Myocyte (in vitro differentiated cells): Measurements from ENCODE around the gene VPREB1. TPM values are rescaled to one million over a fixed set of nuclear protein-coding genes. Genes with fewer than 3 reads are reported as not detected.
"Not testable (repeated sequence)": the region's sequence is repeated elsewhere in the genome, so short reads cannot be mapped to it uniquely, and the experiment has no call there.

ENCODE experiments used
- DNase-seq: peaks from one replicate; pipeline ENCODE4 v3.0.0-alpha.2; 2012; ENCODE audit warnings: low read depth
- total RNA-seq: library from RNA; depleted of rRNA; stranded (reverse); fragments of >200 nt; gene quantifications from 2 replicates; pipeline ENCODE4 v1.2.3, GENCODE V29; 2014

Gene VPREB1
- total RNA-seq, 1 donor from 2014 or later = not detected

DNA sequence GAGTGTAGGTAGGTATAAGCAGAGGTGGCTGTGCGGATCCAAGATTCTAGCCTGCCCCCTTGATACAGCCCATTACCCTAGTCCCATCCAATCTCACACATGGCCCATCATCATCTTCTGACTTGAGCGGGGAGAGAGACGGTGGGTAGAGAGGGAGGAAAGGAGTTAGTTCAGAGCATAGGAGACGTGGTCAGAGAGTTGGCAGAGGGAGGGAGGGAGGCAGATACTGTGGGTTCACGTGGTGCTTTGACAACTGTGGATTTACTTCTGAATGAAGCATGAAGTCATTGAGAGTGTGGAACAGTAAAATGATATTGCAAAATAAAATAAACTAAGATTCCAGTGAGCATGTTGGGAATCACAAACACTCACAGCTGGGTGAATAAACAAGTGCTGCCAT, 31.4 kb upstream of the VPREB1 start:
- peak; percentile 52 for DNase-seq

DNA sequence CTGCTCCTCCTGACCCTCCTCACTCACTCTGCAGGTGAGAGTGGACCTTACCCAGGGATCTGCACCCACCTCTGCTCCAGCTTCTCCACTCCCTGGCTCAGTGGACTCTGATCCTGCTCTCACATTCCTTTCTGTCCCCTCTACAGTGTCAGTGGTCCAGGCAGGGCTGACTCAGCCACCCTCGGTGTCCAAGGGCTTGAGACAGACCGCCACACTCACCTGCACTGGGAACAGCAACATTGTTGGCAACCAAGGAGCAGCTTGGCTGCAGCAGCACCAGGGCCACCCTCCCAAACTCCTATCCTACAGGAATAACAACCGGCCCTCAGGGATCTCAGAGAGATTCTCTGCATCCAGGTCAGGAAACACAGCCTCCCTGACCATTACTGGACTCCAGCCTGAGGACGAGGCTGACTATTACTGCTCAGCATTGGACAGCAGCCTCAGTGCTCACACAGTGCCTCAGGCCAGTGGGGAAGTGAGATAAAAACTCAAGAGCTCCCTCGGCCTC, 29.7 kb upstream of the VPREB1 start:
- no peak for DNase-seq

GRCh38 chr22:22215659-22216449, 28.7 kb upstream of the VPREB1 start:
- DNase-seq = no peak

GRCh38 chr22:22216450-22216959, 28.1 kb upstream of the VPREB1 start:
- peak; percentile 39 for DNase-seq

DNA sequence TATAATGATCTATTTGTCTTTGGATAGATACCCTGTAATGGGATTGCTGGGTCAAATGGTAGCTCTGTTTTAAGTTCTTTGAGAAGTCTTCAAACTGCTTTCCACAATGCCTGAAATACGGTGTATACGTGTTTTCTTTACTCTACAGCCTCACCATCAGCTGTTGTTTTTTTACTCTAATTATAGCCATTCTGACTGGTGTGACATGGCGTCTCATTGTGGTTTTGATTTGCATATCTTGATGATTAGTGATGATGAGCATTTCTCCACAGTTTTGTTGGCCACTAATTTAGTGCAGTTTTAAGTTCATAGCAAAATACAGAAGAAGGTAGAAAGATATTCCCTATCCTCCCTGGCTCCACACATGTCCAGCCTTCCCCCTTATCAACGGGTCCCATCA, 26.3 kb upstream of the VPREB1 start:
- DNase-seq = peak; percentile 62

- DNase-seq = no peak
Measured at GRCh38 chr22:22219140-22219996, 25.2 kb upstream of the VPREB1 start.

DNA sequence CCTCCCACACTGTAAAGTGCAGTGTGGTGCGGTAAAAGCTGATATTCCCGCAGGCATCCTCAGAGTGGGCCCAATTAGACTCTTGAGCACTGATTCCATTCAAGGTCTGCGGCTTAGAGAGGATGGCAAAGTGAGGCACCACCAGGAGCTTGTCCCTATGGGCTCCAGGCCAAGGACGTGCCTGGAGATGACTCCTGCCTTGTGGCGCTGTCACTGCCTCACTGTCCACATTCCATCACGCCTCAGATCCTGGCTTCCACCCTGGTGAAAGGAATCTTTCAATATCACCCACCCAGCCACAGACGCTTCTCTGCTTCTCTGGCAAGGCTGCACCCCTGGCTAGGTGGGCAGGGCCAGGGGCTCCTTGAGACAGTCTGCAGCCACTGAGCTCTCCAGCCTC, 23.5 kb upstream of the VPREB1 start:
- DNase-seq = not testable (repeated sequence)

- no peak for DNase-seq
Measured at GRCh38 chr22:22226448-22227187, 18.0 kb upstream of the VPREB1 start.

- DNase-seq = no peak
Measured at GRCh38 chr22:22228421-22228820, 16.2 kb upstream of the VPREB1 start.

DNA sequence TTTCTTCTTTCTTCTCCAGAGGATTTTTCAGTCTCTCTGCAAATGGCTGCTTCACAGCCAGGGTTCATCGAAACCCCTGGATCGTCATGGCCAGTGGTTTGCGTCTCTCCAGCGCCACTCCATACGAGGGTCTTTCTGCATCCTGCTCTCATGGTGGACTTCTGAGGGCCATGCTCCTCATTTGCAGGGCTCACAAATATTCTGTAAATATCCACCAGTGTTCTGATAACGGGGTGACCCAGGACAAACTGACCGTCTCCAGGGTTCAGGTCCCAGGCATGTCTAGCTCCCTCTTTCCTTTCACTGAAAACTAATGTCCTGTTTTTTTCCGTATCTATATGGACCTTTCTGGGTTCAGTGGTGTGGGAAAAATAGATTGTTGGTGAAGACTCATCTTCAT, 15.7 kb upstream of the VPREB1 start:
- no peak for DNase-seq

- no peak for DNase-seq
Measured at GRCh38 chr22:22229683-22230420, 14.7 kb upstream of the VPREB1 start.

- no peak for DNase-seq
Measured at GRCh38 chr22:22230438-22230837, 14.1 kb upstream of the VPREB1 start.

GRCh38 chr22:22233081-22233480, 11.5 kb upstream of the VPREB1 start:
- DNase-seq = no peak

DNA sequence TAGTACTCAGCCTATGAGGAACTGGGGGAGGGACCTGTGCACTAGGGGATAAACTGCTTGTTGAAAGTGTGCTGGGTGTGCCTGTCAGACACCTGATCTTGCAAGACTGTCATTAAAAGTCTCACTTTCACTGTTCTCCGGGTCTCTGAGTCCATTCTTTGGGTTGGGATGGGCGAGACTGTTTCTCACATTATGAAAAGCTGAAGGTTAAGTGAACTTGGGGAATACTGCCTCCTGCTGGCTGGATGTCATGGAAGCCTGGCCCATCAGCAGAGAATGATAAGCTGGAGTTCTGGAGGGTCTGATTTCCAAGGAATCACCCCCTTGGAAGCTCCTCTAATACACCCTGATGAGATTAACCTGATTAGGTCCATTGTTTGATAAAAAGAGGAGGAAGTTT, 9.0 kb upstream of the VPREB1 start:
- peak; percentile 52 for DNase-seq

DNA sequence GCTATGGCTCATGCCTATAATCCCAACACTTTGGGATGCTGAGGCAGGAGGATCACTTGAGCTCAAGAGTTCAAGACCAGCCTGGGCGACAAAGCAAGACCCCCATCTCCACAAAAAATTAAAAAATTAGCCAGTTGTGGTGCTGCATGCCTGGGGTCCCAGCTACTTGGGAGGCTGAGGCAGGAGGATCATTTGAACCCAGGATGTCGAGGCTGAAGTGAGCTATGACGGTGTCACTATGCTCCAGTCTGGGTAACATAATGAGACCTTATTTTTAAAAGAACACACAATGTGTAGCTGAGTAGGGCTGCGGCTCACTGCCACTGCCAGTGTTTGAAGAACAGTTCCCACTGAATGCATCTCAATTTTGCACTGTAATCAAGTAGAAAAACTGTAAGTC, 7.1 kb upstream of the VPREB1 start:
- no peak for DNase-seq

GRCh38 chr22:22239311-22239939, 5.2 kb upstream of the VPREB1 start:
- DNase-seq = no peak

GRCh38 chr22:22241554-22241898, 3.1 kb upstream of the VPREB1 start:
- DNase-seq = no peak

GRCh38 chr22:22242488-22242887, 2.1 kb upstream of the VPREB1 start:
- DNase-seq = no peak

DNA sequence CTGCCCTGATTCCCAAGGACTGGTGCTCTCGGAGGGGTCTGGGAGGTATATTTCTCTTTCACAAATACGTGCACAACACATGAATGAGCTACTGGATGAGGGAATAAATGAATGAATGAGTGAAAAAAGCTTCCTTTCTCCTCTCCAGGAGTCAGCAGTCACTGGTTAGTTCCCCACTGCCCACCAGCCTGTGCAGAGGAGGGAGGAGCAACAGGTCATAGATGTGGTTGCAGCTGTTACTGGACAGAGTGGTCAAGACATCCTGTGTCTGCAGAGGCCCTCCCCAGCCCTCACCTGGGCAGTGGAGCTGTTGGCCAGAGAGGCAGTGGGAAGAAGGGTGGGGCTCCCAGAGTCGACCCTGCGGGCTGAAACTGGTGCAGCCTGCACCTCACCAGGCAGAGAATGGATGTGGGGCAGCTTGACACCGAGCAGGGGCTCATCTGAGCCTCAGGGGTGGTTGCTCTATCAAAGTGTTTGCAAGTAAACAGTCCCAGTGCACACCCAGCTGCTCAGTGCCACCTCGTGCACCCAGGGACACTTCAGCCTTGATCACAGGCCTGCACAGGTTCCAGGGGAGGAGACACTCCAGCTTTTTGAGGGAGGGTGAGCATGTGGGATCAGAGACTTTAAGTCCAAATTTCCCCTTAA, 1.4 kb upstream of the VPREB1 start:
- DNase-seq = no peak
